ENCODE data around the gene SUGCT. TPM values are rescaled to one million over a fixed set of nuclear protein-coding genes. Genes with fewer than 3 reads are reported as not detected.

The SUGCT gene
- 5.7 and 7.2 TPM in 2 replicates for total RNA-seq

DNA sequence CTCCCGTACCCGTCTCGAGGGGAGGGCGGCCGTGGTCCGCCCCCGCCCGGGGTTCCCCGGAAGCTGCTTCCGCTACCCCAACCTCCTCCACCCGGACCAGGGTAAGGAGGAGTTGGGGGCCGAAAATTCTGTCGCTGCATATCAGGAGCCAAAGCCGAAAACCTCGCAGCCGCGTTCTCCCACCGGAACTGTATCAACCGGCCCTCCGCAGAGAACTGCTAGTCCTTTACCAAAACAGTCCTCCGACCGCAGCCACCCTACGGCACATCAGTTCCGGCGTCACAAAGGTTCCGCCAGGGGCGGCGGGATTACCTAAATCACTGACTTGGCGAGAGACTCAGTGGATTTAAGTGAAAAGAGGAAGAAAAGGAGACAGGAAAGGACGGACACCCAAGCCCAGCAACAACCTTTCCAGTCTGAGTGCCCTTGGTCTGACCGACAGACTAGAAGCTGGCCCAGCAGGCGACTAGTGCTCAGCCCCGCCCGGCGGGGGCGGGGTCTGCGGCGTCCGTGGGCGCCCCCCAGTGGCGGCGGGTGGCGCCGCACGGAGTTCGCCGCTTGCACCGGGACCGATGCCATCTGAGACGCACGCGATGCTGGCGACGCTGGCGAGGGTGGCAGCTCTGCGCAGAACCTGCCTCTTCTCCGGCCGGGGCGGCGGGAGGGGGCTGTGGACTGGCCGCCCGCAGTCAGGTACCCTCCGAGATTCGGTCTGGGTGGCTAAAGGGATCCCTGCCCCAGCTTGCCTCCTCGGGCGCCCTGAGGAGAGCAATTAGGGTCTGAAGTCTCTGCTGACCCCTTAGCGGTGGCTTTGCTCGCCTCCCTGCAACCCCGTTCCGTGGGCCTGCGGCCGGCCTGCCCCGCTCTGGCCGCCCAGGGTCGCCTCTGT lies at the start of gene SUGCT, which contains the start of gene MPLKIP:
Gene SUGCT, plus strand, starts transcription at position 578 of the 889 bp plus-strand sequence.
Gene MPLKIP, minus strand, starts transcription at position 195 of the 889 bp plus-strand sequence. Its CDS starts 55 bp downstream, at position 140.

Other genes with a start within 250 kb of the SUGCT start
- 31.3 and 35.2 TPM in 2 replicates for gene CDK13, start 184.7 kb upstream of the SUGCT start, total RNA-seq
- gene MPLKIP, start 383 bp upstream of the SUGCT start, total RNA-seq: 69.4 and 74.4 TPM in 2 replicates